Type B pancreatic cell (in vitro differentiated cells): Measurements from ENCODE around the gene CTNNBIP1. TPM values are rescaled to one million over a fixed set of nuclear protein-coding genes. Genes with fewer than 3 reads are reported as not detected.

ENCODE experiments used
- DNase-seq: peaks from one replicate; pipeline ENCODE4 v3.0.0; 2021; ENCODE audit warnings: mixed read lengths; ENCODE audit not compliant: unreplicated experiment; ENCODE audit errors: extremely low spot score
- H3K27ac Mint-ChIP-seq: 2 replicates; pipeline ENCODE4 v1.8.0; 2021; ENCODE audit warnings: mild to moderate bottlenecking, mixed read lengths
- H3K27me3 Mint-ChIP-seq: 2 replicates; pipeline ENCODE4 v1.8.0; 2021; ENCODE audit warnings: mixed read lengths
- H3K36me3 Mint-ChIP-seq: 2 replicates; pipeline ENCODE4 v1.8.0; 2021; ENCODE audit warnings: mixed read lengths
- H3K4me1 Mint-ChIP-seq: one replicate; pipeline ENCODE4 v1.8.0; 2021; ENCODE audit warnings: mixed read lengths; ENCODE audit not compliant: unreplicated experiment
- H3K4me3 Mint-ChIP-seq: 2 replicates; pipeline ENCODE4 v1.8.0; 2021; ENCODE audit warnings: mild to moderate bottlenecking, mixed read lengths
- H3K9me3 Mint-ChIP-seq: 2 replicates; pipeline ENCODE4 v1.8.0; 2021; ENCODE audit warnings: mixed read lengths
- total RNA-seq: library from RNA; stranded (reverse); gene quantifications from 2 replicates; pipeline ENCODE4 v1.2.1, GENCODE V29; 2021; ENCODE audit warnings: low replicate concordance
- TF ChIP-seq, protein P1 (sequence below): fragments of 200-600 bp; sonication (generic); conservative IDR thresholded peaks from 2 replicates; pipeline ENCODE4 v1.5.0; 2021; ENCODE audit warnings: antibody characterized with exemption, mild to moderate bottlenecking

The CTNNBIP1 gene
- total RNA-seq, 1 donor from 2014 or later: 54.1 TPM

GRCh38 chr1:9826616-9827015, 83.5 kb downstream of the CTNNBIP1 start:
- TF ChIP-seq, protein P1, sequence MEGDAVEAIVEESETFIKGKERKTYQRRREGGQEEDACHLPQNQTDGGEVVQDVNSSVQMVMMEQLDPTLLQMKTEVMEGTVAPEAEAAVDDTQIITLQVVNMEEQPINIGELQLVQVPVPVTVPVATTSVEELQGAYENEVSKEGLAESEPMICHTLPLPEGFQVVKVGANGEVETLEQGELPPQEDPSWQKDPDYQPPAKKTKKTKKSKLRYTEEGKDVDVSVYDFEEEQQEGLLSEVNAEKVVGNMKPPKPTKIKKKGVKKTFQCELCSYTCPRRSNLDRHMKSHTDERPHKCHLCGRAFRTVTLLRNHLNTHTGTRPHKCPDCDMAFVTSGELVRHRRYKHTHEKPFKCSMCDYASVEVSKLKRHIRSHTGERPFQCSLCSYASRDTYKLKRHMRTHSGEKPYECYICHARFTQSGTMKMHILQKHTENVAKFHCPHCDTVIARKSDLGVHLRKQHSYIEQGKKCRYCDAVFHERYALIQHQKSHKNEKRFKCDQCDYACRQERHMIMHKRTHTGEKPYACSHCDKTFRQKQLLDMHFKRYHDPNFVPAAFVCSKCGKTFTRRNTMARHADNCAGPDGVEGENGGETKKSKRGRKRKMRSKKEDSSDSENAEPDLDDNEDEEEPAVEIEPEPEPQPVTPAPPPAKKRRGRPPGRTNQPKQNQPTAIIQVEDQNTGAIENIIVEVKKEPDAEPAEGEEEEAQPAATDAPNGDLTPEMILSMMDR: no peak

GRCh38 chr1:9826087-9826486, 84.0 kb downstream of the CTNNBIP1 start:
- DNase-seq: no peak
- H3K36me3 Mint-ChIP-seq: no peaks in the 10 kb centered on the region
- H3K4me3 Mint-ChIP-seq: peak overlapping the region; percentile 84
- H3K4me1 Mint-ChIP-seq: peaks cover 29% of the 10 kb centered on the region
- TF ChIP-seq, protein P1: no peak
- peak overlapping the region; percentile 98 for H3K27ac Mint-ChIP-seq
- H3K9me3 Mint-ChIP-seq: no peaks in the 10 kb centered on the region
- peaks cover 23% of the 10 kb centered on the region for H3K27me3 Mint-ChIP-seq

More at GRCh38 chr1:9826616-9827015, 83.5 kb downstream of the CTNNBIP1 start:
- no peaks in the 10 kb centered on the region for H3K9me3 Mint-ChIP-seq
- DNase-seq: no peak
- peaks cover 27% of the 10 kb centered on the region for H3K4me1 Mint-ChIP-seq
- no peaks in the 10 kb centered on the region for H3K36me3 Mint-ChIP-seq
- H3K4me3 Mint-ChIP-seq: peak overlapping the region; percentile 0
- peaks cover 23% of the 10 kb centered on the region for H3K27me3 Mint-ChIP-seq
- peak overlapping the region; percentile 98 for H3K27ac Mint-ChIP-seq

GRCh38 chr1:9825093-9826074, 84.7 kb downstream of the CTNNBIP1 start:
- Mint-ChIP-seq H3K36me3 (peaks cover 4% of the 10 kb centered on the region), H3K9me3 (no peaks in the 10 kb centered on the region), H3K4me1 (peaks cover 35% of the 10 kb centered on the region), H3K27ac (peak overlapping the region; percentile 98), H3K27me3 (peaks cover 23% of the 10 kb centered on the region), H3K4me3 (peak overlapping the region; percentile 84)
- DNase-seq: no peak
- TF ChIP-seq, protein P1: no peak

GRCh38 chr1:9824702-9825089, 85.4 kb downstream of the CTNNBIP1 start:
- Mint-ChIP-seq H3K4me3 (peak overlapping the region; percentile 84), H3K9me3 (no peaks in the 10 kb centered on the region), H3K36me3 (peaks cover 4% of the 10 kb centered on the region), H3K4me1 (peaks cover 35% of the 10 kb centered on the region), H3K27me3 (peaks cover 23% of the 10 kb centered on the region), H3K27ac (peak overlapping the region; percentile 98)
- TF ChIP-seq, protein P1: no peak
- no peak for DNase-seq

- Mint-ChIP-seq H3K4me1 (peaks cover 35% of the 10 kb centered on the region), H3K27me3 (peaks cover 23% of the 10 kb centered on the region), H3K9me3 (no peaks in the 10 kb centered on the region), H3K4me3 (peak within 1 kb of the TSS; percentile 98), H3K36me3 (peaks cover 4% of the 10 kb centered on the region), H3K27ac (peak within 1 kb of the TSS; percentile 98)
- peak; percentile 93 for DNase-seq
- TF ChIP-seq, protein P1: no peak
Measured at GRCh38 chr1:9823943-9824701, 85.9 kb downstream of the CTNNBIP1 start, which contains the start of gene CLSTN1. Gene CLSTN1 (minus strand): TSS chr1:9823965. CDS start chr1:9823733, 232 bp downstream.
